NCI-H345 treated with DMSO at 0.1 percent for 48 hours (cell line): Measurements from ENCODE around the gene ROR1.
"Not testable (repeated sequence)": the region's sequence is repeated elsewhere in the genome, so short reads cannot be mapped to it uniquely, and the experiment has no call there.

Experiments
- DNase-seq: peaks from one replicate; lab custom pipeline; 2025; ENCODE audit not compliant: unreplicated experiment; lab: John Stamatoyannopoulos, UW

ROR1 gene

GRCh38 chr1:64200064-64200463 is 426.2 kb downstream of the ROR1 start:
- no peak for DNase-seq

- no peak for DNase-seq
Measured at GRCh38 chr1:64203420-64203819, 429.6 kb downstream of the ROR1 start, which contains the start of gene UBE2U. TSS of gene UBE2U (plus strand) at chr1:64203623. CDS start at chr1:64204051, 428 bp downstream.

- no peak for DNase-seq
Measured at GRCh38 chr1:64209221-64209620, 435.4 kb downstream of the ROR1 start.

- DNase-seq = no peak
Measured at GRCh38 chr1:64212031-64212430, 438.2 kb downstream of the ROR1 start.

GRCh38 chr1:64215576-64215975 is 441.8 kb downstream of the ROR1 start:
- DNase-seq = no peak

GRCh38 chr1:64220241-64220640 is 446.4 kb downstream of the ROR1 start:
- DNase-seq = no peak

GRCh38 chr1:64223329-64224151 is 449.7 kb downstream of the ROR1 start:
- no peak for DNase-seq

- DNase-seq = not testable (repeated sequence)
Measured at GRCh38 chr1:64224236-64224635, 450.4 kb downstream of the ROR1 start.

GRCh38 chr1:64228167-64228957 is 454.5 kb downstream of the ROR1 start:
- no peak for DNase-seq

- peak; percentile 84 for DNase-seq
Measured at GRCh38 chr1:64229307-64229706, 455.5 kb downstream of the ROR1 start.
